K562 (cell line): ENCODE measurements around the gene ATM. TPM values are rescaled to one million over a fixed set of nuclear protein-coding genes. Genes with fewer than 3 reads are reported as not detected.
A peak's percentile ranks its signal among the peaks of the same experiment; 100 is the strongest.

Source experiments
- ARID3B ChIP-seq: fragments of 250-450 bp; sonication (Bioruptor Pico); IDR thresholded peaks from 2 replicates; pipeline ENCODE4 v1.4.0; 2020; ENCODE audit warnings: borderline replicate concordance
- ATF6 ChIP-seq: sonication (generic); formaldehyde crosslinking; IDR thresholded peaks from 2 replicates; pipeline ENCODE4 v1.4.0; 2020; ENCODE audit warnings: mild to moderate bottlenecking, missing genetic modification reagents
- BRD9 ChIP-seq: fragments of 450-650 bp; IDR thresholded peaks from 2 replicates; pipeline ENCODE4 v1.6.1; 2018; ENCODE audit warnings: low read depth; ENCODE audit not compliant: partially characterized antibody
- CHD2 ChIP-seq: IDR thresholded peaks from 2 replicates; pipeline ENCODE4 v1.6.1; 2011; ENCODE audit warnings: low read depth, low read length
- HDAC1 ChIP-seq, 2 experiments: fragments of 450-650 bp; IDR thresholded peaks; 2 replicates each; pipeline ENCODE4 v1.6.1; 2016 to 2017; ENCODE audit warnings: inconsistent platforms in 1 of 2, mild to moderate bottlenecking in 1 of 2, moderate library complexity in 1 of 2
- KAT7 ChIP-seq: sonication (generic); formaldehyde crosslinking; IDR thresholded peaks from 2 replicates; pipeline ENCODE4 v1.8.0; 2022; ENCODE audit warnings: missing genetic modification reagents, mild to moderate bottlenecking, borderline replicate concordance
- KDM5B ChIP-seq: fragments of 200-600 bp; sonication (generic); IDR thresholded peaks from 2 replicates; pipeline ENCODE4 v1.6.1; 2012; ENCODE audit warnings: low read depth, mild to moderate bottlenecking, moderate library complexity, low read length, control low read depth, inconsistent platforms; ENCODE audit not compliant: insufficient replicate concordance
- MTA1 ChIP-seq: fragments of 450-650 bp; IDR thresholded peaks from 2 replicates; pipeline ENCODE4 v1.6.1; 2017; ENCODE audit warnings: borderline replicate concordance
- NKRF ChIP-seq: fragments of 450-650 bp; IDR thresholded peaks from 2 replicates; pipeline ENCODE4 v1.6.1; 2016; ENCODE audit warnings: borderline replicate concordance
- PML ChIP-seq: IDR thresholded peaks from 2 replicates; pipeline ENCODE4 v1.6.1; 2012; ENCODE audit warnings: low read length, inconsistent platforms
- POLR2H ChIP-seq: IDR thresholded peaks from 2 replicates; pipeline ENCODE4 v1.6.1; 2016; ENCODE audit warnings: missing genetic modification characterization, low read depth, mild to moderate bottlenecking, control low read depth, missing compliant biosample characterization, moderate library complexity
- SMAD3 ChIP-seq: fragments of 450-650 bp; formaldehyde crosslinking; conservative IDR thresholded peaks from 2 replicates; pipeline ENCODE4 v1.4.0; 2020; ENCODE audit warnings: mild to moderate bottlenecking
- SUPT5H ChIP-seq: fragments of 450-650 bp; IDR thresholded peaks from 2 replicates; pipeline ENCODE4 v1.6.1; 2016
- TAF7 ChIP-seq: fragments of 450-650 bp; IDR thresholded peaks from 2 replicates; pipeline ENCODE4 v1.6.1; 2016; ENCODE audit warnings: missing genetic modification characterization, missing compliant biosample characterization
- YY1 ChIP-seq, 3 experiments: IDR thresholded peaks; 2 replicates each; pipeline ENCODE4 v1.6.1; 2011; ENCODE audit warnings: low read length in 2 of 3, mild to moderate bottlenecking in 2 of 3, moderate library complexity in 2 of 3, borderline replicate concordance in 1 of 3, control low read depth in 1 of 3, low read depth in 1 of 3; ENCODE audit not compliant: insufficient read depth in 3 of 3, insufficient replicate concordance in 2 of 3, control insufficient read depth in 1 of 3, insufficient read length in 1 of 3; ENCODE audit errors: extremely low read depth in 1 of 3
- ZFX ChIP-seq: sonication (generic); formaldehyde crosslinking; IDR thresholded peaks from 2 replicates; pipeline ENCODE4 v1.8.0; 2022; ENCODE audit warnings: mild to moderate bottlenecking, missing genetic modification reagents, moderate library complexity
- ZNF41 ChIP-seq: fragments of 250-450 bp; sonication (Bioruptor Pico); conservative IDR thresholded peaks from 2 replicates; pipeline ENCODE4 v1.4.0; 2020; ENCODE audit warnings: mild to moderate bottlenecking
- ZNF511 ChIP-seq: sonication (generic); formaldehyde crosslinking; IDR thresholded peaks from 2 replicates; pipeline ENCODE4 v1.8.0; 2022; ENCODE audit warnings: mild to moderate bottlenecking, missing genetic modification reagents
- polyA plus RNA-seq, 8 experiments: library from polyadenylated mRNA; depleted of rRNA in 4 of 8; stranded (reverse) in 5 of 8; unstranded in 3 of 8; fragments of >200 nt; fragmentation: Nextera tagmentation in 2 of 8; fragmentation: Illumina TruSeq in 1 of 8; extraction: Ambion mirVana in 2 of 8; extraction: Trizol in 1 of 8; gene quantifications; 2 replicates each; pipeline versions ENCODE4 v1.2.1 to v1.2.3, GENCODE V29; 2011 to 2014; ENCODE audit warnings: inconsistent platforms in 1 of 8, missing spikeins in 1 of 8
- total RNA-seq, 7 experiments: library from RNA; depleted of rRNA in 6 of 7; stranded (reverse); fragments of >200 nt in 6 of 7; fragmentation: Illumina TruSeq in 2 of 7; extraction: Trizol in 2 of 7; gene quantifications; 2 replicates each; pipeline versions ENCODE4 v1.2.1 to v1.2.3, GENCODE V29; 2011 to 2021; ENCODE audit warnings: low replicate concordance in 1 of 7

ATM gene
- total and polyA plus RNA-seq, 9 of the 15 experiments (the other 6 are each of a cell fraction or from before 2014, with no cell fraction given), result 8.3 to 46.8 (median 26.2) TPM

- no peak for TF ChIP-seq YY1 (IDR thresholded peaks at IDR 0.05; ENCODE audit: borderline replicate concordance in 1 of 3, control insufficient read depth in 1 of 3, extremely low read depth in 1 of 3, insufficient read depth in 3 of 3, insufficient read length in 1 of 3, insufficient replicate concordance in 2 of 3, low read depth in 1 of 3, low read length in 2 of 3)
- 0 out of 2 replicates have a peak, but pooled peaks have one; percentile 15 for TF ChIP-seq MTA1
- TF ChIP-seq ZNF41 (CRISPR knock-in tag), result no peak
- TF ChIP-seq SMAD3 (CRISPR knock-in tag), result no peak
- peak; percentile 40; the same call in 1 of the 2 replicates for TF ChIP-seq ZFX (CRISPR knock-in tag)
- TF ChIP-seq SUPT5H, result peak; percentile 93
- TF ChIP-seq KAT7 (CRISPR knock-in tag), result peak; percentile 95; the same call in 1 of the 2 replicates
- peak; percentile 77; the same call in 1 of the 2 replicates for TF ChIP-seq PML
- TF ChIP-seq HDAC1 (IDR thresholded peaks at IDR 0.05), result peak in 1 of 2 experiments; percentile 59; a peak in 2 of 4 replicates
- TF ChIP-seq TAF7, result peak; percentile 55; the same call in 1 of the 2 replicates
- peak; percentile 90; the same call in 1 of the 2 replicates for TF ChIP-seq POLR2H
- TF ChIP-seq ZNF511 (CRISPR knock-in tag), result peak; percentile 68; the same call in 1 of the 2 replicates
- 0 out of 2 replicates have a peak, but pooled peaks have one; percentile 70 for TF ChIP-seq ATF6
- TF ChIP-seq CHD2, result no peak
- TF ChIP-seq BRD9, result peak; percentile 52
- peak; percentile 66 for TF ChIP-seq NKRF
- TF ChIP-seq KDM5B, result no peak
- no peak for TF ChIP-seq ARID3B
Measured at GRCh38 chr11:108221911-108222573, 825 bp upstream of the ATM start (continued).
